Panc1 (cell line): ENCODE results near the gene IL34.

ENCODE experiments used
- CTCF ChIP-seq: fragments of 450-650 bp; IDR thresholded peaks from 2 replicates; pipeline ENCODE4 v1.5.1; 2017; ENCODE audit warnings: mild to moderate bottlenecking
- POLR2AphosphoS5 ChIP-seq: IDR thresholded peaks from 2 replicates; pipeline ENCODE4 v1.6.1; 2012; ENCODE audit warnings: mild to moderate bottlenecking, low read depth, low read length, moderate library complexity
- TCF7L2 ChIP-seq: IDR thresholded peaks from 2 replicates; pipeline ENCODE4 v1.6.1; 2011; ENCODE audit warnings: mild to moderate bottlenecking, low read depth, low read length, inconsistent platforms

- TF ChIP-seq CTCF (no peak), POLR2AphosphoS5 (no peak), TCF7L2 (no peak)
Observed at GRCh38 chr16:70685061-70685937, 38.9 kb downstream of the IL34 start.
